ENCODE data around the gene PCNX1.
"Not testable (repeated sequence)": the region's sequence is repeated elsewhere in the genome, so short reads cannot be mapped to it uniquely, and the experiment has no call there.

PCNX1 gene

GRCh38 chr14:70873627-70874026, 33.6 kb upstream of the PCNX1 start:
- H3K4me3 ChIP-seq (ENCODE audit: low read depth, low read length), result no peak overlapping the region
- TF ChIP-seq CTCF (conservative IDR thresholded peaks at IDR 0.05; ENCODE audit: low read depth, low read length), result peak; percentile 18
- no peak for DNase-seq (ENCODE audit: low read depth)

- not testable (repeated sequence) for DNase-seq (ENCODE audit: low read depth); H3K4me3 ChIP-seq (ENCODE audit: low read depth, low read length)
Measured at GRCh38 chr14:70875811-70876460, 31.3 kb upstream of the PCNX1 start.

- H3K4me3 ChIP-seq (ENCODE audit: low read depth, low read length), result no peak overlapping the region
- TF ChIP-seq CTCF (conservative IDR thresholded peaks at IDR 0.05; ENCODE audit: low read depth, low read length), result no peak
- DNase-seq (ENCODE audit: low read depth), result peak; percentile 53
Measured at GRCh38 chr14:70879448-70879847, 27.8 kb upstream of the PCNX1 start.

- DNase-seq (ENCODE audit: low read depth), result not testable (repeated sequence)
Measured at GRCh38 chr14:70880888-70881287, 26.4 kb upstream of the PCNX1 start.

GRCh38 chr14:70881549-70882177, 25.6 kb upstream of the PCNX1 start:
- no peak for TF ChIP-seq CTCF (conservative IDR thresholded peaks at IDR 0.05; ENCODE audit: low read depth, low read length)
- H3K4me3 ChIP-seq (ENCODE audit: low read depth, low read length), result no peak overlapping the region
- DNase-seq (ENCODE audit: low read depth), result no peak

More at GRCh38 chr14:70880888-70881287, 26.4 kb upstream of the PCNX1 start:
- not testable (repeated sequence) for H3K4me3 ChIP-seq (ENCODE audit: low read depth, low read length)

- no peak overlapping the region for H3K4me3 ChIP-seq (ENCODE audit: low read depth, low read length)
- DNase-seq (ENCODE audit: low read depth), result peak; percentile 79
- TF ChIP-seq CTCF (conservative IDR thresholded peaks at IDR 0.05; ENCODE audit: low read depth, low read length), result no peak
Measured at GRCh38 chr14:70882776-70883492, 24.3 kb upstream of the PCNX1 start.

- DNase-seq (ENCODE audit: low read depth), result peak; percentile 34
- no peak overlapping the region for H3K4me3 ChIP-seq (ENCODE audit: low read depth, low read length)
- no peak for TF ChIP-seq CTCF (conservative IDR thresholded peaks at IDR 0.05; ENCODE audit: low read depth, low read length)
Measured at GRCh38 chr14:70884595-70885342, 22.5 kb upstream of the PCNX1 start.
